NCI-H2081 (cell line): ENCODE measurements around the gene TSPAN33.
"Not testable (repeated sequence)": the region's sequence is repeated elsewhere in the genome, so short reads cannot be mapped to it uniquely, and the experiment has no call there.

Experiments
- DNase-seq, 2 experiments: peaks; one replicate each; lab custom pipeline; 2025; lab: John Stamatoyannopoulos, UW

TSPAN33 gene

GRCh38 chr7:129170441-129171021, 26.0 kb downstream of the TSPAN33 start:
- DNase-seq, result no peak

DNA sequence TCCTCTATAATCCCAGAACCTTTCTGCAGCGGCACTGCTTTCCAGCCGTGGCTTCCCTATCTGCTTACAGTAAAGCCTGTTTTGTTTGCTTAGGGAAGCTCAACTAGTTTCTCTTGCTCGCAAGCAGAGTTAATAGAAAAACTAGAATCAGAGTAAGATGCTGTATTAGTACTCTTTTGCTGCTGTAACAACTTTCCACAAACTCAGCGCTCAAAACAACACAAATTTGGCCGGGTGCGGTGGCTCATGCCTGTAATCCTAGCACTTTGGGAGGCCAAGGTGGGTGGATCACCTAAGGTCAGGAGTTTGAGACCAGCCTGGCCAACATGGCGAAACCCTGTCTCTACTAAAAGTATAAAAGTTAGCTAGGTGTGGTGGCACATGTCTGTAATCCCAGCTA, 29.4 kb downstream of the TSPAN33 start:
- not testable (repeated sequence) for DNase-seq

- DNase-seq, result peak; percentile 53 to 83
Observed at GRCh38 chr7:129176916-129177710, 32.6 kb downstream of the TSPAN33 start.

GRCh38 chr7:129184981-129185670, 40.6 kb downstream of the TSPAN33 start:
- no peak for DNase-seq

DNA sequence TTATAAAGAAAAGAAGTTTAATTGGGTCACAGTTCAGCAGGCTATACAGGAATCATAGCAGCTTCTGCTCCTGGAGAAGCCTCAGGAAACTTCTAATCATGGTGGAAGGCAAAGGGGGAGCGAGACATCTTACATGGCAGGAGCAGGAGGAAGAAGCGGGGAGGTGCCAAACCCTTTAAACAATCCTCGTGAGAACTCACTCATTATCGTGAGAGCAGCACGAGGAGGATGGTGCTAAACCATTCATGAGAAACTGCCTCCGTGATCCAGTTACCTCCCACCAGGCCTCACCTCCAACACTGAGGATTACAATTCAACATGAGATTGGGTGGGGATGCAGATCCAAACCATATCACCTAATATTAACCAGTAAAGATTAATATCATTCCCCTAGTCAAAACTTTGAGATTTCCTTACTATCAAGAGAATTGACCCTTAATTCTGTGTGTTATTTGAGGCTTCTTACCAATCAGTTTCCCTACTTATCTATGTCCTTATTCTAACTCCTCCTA, 42.3 kb downstream of the TSPAN33 start:
- DNase-seq, result no peak

DNA sequence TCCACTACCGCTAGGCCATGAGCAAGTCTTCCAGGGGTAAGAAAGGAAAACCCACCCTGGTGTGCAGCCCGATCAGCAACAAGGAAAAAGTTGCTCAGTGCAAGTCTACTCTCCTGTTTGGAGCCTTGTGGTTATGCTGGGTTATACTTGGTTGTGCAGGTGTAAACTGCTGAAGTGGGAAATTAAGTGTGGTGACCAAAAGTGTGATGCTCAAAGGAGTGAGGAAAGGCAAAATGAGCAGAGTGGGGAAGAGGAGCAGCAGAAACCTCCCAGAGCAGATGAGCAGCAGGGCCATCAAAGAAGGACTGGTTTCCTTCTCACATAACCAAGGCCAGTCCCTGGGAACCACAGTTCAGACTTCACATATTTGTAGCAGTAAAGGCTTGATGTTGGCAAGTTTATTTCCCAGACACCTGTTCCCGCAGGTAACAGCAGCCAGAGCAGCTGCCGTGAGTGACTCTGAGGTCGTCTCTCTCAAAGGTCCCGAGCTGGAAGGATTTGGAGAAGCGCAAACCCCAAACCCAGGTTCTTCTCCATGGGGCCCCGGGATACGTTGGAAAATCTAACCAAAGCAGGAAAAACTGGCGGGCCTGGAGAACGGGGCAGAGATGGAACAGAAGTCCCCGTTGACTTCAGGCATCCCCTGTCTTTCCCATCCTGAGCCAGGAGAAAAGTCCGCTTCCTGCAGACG, 43.3 kb downstream of the TSPAN33 start:
- DNase-seq, result no peak

- DNase-seq, result no peak
Observed at GRCh38 chr7:129188372-129188891, 43.9 kb downstream of the TSPAN33 start, which contains the start of gene SMO. Gene SMO (plus strand): TSS chr7:129188633. CDS start chr7:129189152, 519 bp downstream.

DNA sequence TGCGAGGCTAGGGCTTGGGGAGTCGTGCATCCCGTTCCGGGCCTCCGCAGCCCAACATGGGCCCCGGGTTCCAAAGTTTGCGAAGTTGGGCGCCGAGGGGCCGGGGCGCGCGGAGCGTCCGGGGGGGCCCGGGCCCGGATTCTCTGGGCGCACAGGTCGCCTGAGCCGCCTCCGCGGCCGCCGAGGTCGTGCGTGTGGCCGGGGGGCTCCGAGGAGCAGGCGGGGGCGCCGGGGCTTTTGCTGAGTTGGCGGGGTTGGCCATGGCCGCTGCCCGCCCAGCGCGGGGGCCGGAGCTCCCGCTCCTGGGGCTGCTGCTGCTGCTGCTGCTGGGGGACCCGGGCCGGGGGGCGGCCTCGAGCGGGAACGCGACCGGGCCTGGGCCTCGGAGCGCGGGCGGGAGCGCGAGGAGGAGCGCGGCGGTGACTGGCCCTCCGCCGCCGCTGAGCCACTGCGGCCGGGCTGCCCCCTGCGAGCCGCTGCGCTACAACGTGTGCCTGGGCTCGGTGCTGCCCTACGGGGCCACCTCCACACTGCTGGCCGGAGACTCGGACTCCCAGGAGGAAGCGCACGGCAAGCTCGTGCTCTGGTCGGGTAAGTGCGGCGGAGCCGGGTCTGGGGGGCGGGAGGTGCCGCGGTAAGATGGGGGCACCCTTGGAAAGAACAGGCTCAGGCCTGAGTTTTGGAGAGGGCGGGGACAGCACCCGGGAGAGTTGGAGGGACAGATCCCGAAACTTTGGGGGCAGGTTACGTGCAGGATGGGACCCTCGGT, 44.6 kb downstream of the TSPAN33 start:
- DNase-seq, result no peak

GRCh38 chr7:129189661-129190310, 45.3 kb downstream of the TSPAN33 start:
- no peak for DNase-seq

DNA sequence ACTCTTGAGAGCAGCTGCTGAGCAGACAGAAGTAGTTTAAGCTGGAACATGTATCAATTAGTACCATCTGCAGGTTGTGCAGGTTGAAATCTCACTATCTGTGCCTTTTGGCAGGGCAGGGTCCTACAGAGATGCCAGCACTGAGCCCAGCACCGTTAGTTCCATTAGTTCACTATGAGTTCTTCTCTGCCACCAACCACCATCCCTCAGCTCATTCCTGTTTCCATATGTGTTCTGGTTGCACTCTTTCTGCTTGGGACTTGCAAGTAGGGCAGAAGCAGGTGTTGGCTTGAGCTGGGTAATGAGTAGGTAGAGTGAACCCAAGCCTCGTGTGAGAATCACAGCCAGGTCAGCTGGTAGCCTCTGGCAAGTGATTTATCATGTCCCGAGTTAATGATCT, 46.8 kb downstream of the TSPAN33 start:
- no peak for DNase-seq

- DNase-seq, result no peak
Observed at GRCh38 chr7:129193892-129194291, 49.4 kb downstream of the TSPAN33 start.

DNA sequence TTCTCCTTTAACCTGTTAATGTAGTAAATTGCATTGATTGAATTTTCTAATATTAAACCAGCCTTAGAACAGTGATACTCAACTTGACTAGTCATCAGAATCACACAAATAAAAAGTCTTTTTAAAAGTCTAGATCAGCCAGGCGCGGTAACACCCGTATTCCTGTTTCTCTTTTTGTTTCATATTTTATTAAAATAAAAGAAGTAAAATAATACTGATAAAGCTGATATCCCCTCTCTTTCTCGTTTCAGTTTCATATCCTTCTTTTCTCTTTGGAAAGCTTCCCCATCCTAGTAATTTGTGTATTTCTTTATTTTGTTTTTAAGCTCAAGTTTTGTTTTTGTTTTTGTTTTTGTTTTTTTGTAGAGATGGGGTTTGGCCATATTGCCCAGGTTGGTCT, 53.3 kb downstream of the TSPAN33 start:
- DNase-seq, result no peak

DNA sequence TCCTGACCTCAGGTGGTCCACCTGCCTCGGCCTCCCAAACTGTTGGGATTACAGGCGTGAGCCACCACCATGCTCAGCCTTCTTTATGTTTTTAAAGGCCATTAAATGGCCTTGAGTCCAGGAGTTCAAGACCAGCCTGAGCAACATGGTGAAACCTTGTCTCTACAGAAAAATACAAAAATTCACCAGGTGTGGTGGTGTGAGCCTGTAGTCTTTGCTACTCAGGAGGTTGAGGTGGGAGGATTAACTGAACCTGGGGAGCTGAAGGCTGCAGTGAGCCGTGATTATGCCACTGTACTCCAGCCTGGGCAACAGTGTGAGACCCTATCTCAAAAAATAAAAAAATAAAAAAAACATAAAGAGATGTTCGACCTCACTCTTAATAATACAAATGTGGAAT, 54.9 kb downstream of the TSPAN33 start:
- DNase-seq, result no peak

- DNase-seq, result no peak
Observed at GRCh38 chr7:129202058-129202777, 57.7 kb downstream of the TSPAN33 start.

DNA sequence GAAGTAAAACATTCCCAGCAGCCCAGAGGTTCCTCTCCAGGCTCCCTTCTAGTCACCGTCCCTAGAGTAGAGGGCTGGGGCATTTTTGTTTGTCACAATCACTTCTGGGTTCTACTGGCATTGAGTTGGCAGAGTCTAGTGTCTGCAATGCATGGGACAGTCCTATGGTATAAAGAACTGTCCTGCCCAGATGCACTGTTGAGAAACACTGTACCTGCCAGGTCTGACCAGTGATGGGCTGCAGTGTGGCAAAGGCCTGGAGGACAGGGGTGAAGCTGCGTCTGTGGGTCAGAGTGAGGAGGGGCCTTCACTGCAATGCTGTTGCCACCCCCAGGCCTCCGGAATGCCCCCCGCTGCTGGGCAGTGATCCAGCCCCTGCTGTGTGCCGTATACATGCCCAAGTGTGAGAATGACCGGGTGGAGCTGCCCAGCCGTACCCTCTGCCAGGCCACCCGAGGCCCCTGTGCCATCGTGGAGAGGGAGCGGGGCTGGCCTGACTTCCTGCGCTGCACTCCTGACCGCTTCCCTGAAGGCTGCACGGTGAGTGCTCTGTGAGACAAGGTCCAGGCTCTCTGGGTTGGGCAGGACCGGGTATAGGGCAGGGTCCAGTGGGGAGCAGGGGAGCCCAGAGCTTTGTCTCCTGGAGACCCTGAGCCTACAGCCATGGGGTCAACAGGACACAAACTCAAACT, 58.7 kb downstream of the TSPAN33 start:
- no peak for DNase-seq

- no peak for DNase-seq
Observed at GRCh38 chr7:129205126-129205818, 60.8 kb downstream of the TSPAN33 start.

- no peak for DNase-seq
Observed at GRCh38 chr7:129205987-129206785, 61.7 kb downstream of the TSPAN33 start.

- DNase-seq, result no peak
Observed at GRCh38 chr7:129208667-129209066, 64.2 kb downstream of the TSPAN33 start.
